HCT116 (cell line): ENCODE measurements around the gene HS6ST3. TPM values are rescaled to one million over a fixed set of nuclear protein-coding genes. Genes with fewer than 3 reads are reported as not detected.

ENCODE experiments used
- ATAC-seq: fragments of 200-7000 bp; cut with Tn5 transposase; 2 replicates; pipeline ENCODE4 v1.9.1; 2020; ENCODE audit warnings: mild to moderate bottlenecking, moderate library complexity
- BruUV-seq: library from RNA; stranded (reverse); fragments of 400-500 nt; replicated peaks from 2 replicates; lab custom pipeline; 2021; lab: Mats Ljungman, UMichigan
- CTCF ChIA-PET: fragments of 300-600 bp; sonication (Branson Sonifier 250); formaldehyde crosslinking; loops from one replicate; lab custom pipeline; 2021; ENCODE audit warnings: antibody characterized with exemption; lab: Charles Lee
- POLR2A ChIA-PET: fragments of 300-600, 350-600 bp; sonication (Branson Sonifier 250); formaldehyde crosslinking; loops from one replicate; lab custom pipeline; 2021; ENCODE audit warnings: antibody characterized with exemption; lab: Charles Lee
- RAD21 ChIA-PET, 2 experiments: fragments of 300-600 bp; sonication (Branson Sonifier 250); formaldehyde crosslinking; loops; one replicate each; lab custom pipeline; 2023; ENCODE audit warnings: low total read pairs in 2 of 2; ENCODE audit not compliant: uncharacterized antibody in 2 of 2, unreplicated experiment in 2 of 2, low non-redundant PET in 1 of 2; lab: Charles Lee
- DNase-seq: peaks from one replicate; pipeline ENCODE4 v3.0.0-alpha.2; 2010; ENCODE audit warnings: low read depth, low spot score
- H2AFZ ChIP-seq: fragments of 200-600 bp; shearing (Covaris generic), sonication (generic); 2 replicates; pipeline ENCODE4 v1.6.1; 2017; ENCODE audit warnings: low read depth, mixed run types, mixed read lengths, antibody characterized with exemption, low read length; ENCODE audit not compliant: poor library complexity, severe bottlenecking
- H3K27ac ChIP-seq: 2 replicates; pipeline ENCODE4 v1.5.1; 2012; ENCODE audit warnings: low read depth, low read length
- H3K27me3 ChIP-seq: fragments of 200-600 bp; sonication (generic); 2 replicates; pipeline ENCODE4 v1.6.1; 2016; ENCODE audit warnings: mixed run types, low read length, mixed read lengths; ENCODE audit not compliant: insufficient read depth
- H3K36me3 ChIP-seq, 2 experiments: fragments of 200-500 bp in 1 of 2; fragments of 200-600 bp in 1 of 2; sonication (Bioruptor generic) in 1 of 2; sonication (generic) in 1 of 2; 2 replicates each; pipeline versions ENCODE4 v1.5.1 to v1.6.1; 2014 to 2016; ENCODE audit warnings: low read length in 2 of 2, inconsistent platforms in 1 of 2, mixed read lengths in 1 of 2, mixed run types in 1 of 2; ENCODE audit not compliant: insufficient read depth in 2 of 2, control insufficient read depth in 1 of 2
- H3K4me1 ChIP-seq, 2 experiments: fragments of 200-600 bp in 1 of 2; sonication (generic) in 1 of 2; 2 replicates each; pipeline versions ENCODE4 v1.5.1 to v1.6.1; 2012 to 2017; ENCODE audit warnings: low read length in 2 of 2, inconsistent platforms in 1 of 2, mild to moderate bottlenecking in 1 of 2, mixed read lengths in 1 of 2, mixed run types in 1 of 2, moderate library complexity in 1 of 2; ENCODE audit not compliant: insufficient read depth in 2 of 2, control insufficient read depth in 1 of 2
- H3K4me2 ChIP-seq: fragments of 200-600 bp; sonication (generic); 2 replicates; pipeline ENCODE4 v1.6.1; 2017; ENCODE audit warnings: mixed run types, low read length, mixed read lengths
- H3K4me3 ChIP-seq, 2 experiments: fragments of 200-600 bp in 1 of 2; sonication (generic) in 1 of 2; replicated peaks in 1 of 2; 2 replicates each; pipeline ENCODE4 v1.5.1; 2011 to 2016; ENCODE audit warnings: low read length in 2 of 2, control low read depth in 1 of 2, low read depth in 1 of 2, mild to moderate bottlenecking in 1 of 2, mixed read lengths in 1 of 2, mixed run types in 1 of 2
- H3K79me2 ChIP-seq: fragments of 200-600 bp; sonication (generic); 2 replicates; pipeline ENCODE4 v1.6.1; 2017; ENCODE audit warnings: mild to moderate bottlenecking, mixed run types, low read length, moderate library complexity, mixed read lengths; ENCODE audit not compliant: insufficient read depth
- H3K9ac ChIP-seq: fragments of 200-600 bp; sonication (generic); 2 replicates; pipeline ENCODE4 v1.6.1; 2016; ENCODE audit warnings: low read length, mixed read lengths
- H3K9me2 ChIP-seq: fragments of 200-600 bp; sonication (generic), shearing (Covaris generic); 2 replicates; pipeline ENCODE4 v1.6.1; 2017; ENCODE audit warnings: mixed run types, mild to moderate bottlenecking, moderate library complexity; ENCODE audit not compliant: insufficient read depth
- H3K9me3 ChIP-seq, 2 experiments: fragments of 200-500 bp in 1 of 2; fragments of 200-600 bp in 1 of 2; sonication (Bioruptor generic) in 1 of 2; sonication (generic) in 1 of 2; 2 replicates each; pipeline ENCODE4 v1.6.1; 2014 to 2017; ENCODE audit warnings: low read length in 2 of 2, mixed read lengths in 2 of 2, inconsistent platforms in 1 of 2, low read depth in 1 of 2, mild to moderate bottlenecking in 1 of 2, mixed run types in 1 of 2, moderate library complexity in 1 of 2; ENCODE audit not compliant: control insufficient read depth in 1 of 2, insufficient read depth in 1 of 2
- H4K20me1 ChIP-seq: fragments of 200-600 bp; sonication (generic), shearing (Covaris generic); 2 replicates; pipeline ENCODE4 v1.6.1; 2017; ENCODE audit warnings: mixed run types, mild to moderate bottlenecking, moderate library complexity; ENCODE audit not compliant: insufficient read depth
- ELF1 ChIP-seq: IDR thresholded peaks from 2 replicates; pipeline ENCODE4 v1.6.1; 2012; ENCODE audit warnings: low read depth, borderline replicate concordance
- JUND ChIP-seq: IDR thresholded peaks from 2 replicates; pipeline ENCODE4 v1.6.1; 2012
- RAD21 ChIP-seq: IDR thresholded peaks from 2 replicates; pipeline ENCODE4 v1.6.1; 2012; ENCODE audit warnings: low read depth, mild to moderate bottlenecking
- ZBTB33 ChIP-seq: IDR thresholded peaks from 2 replicates; pipeline ENCODE4 v1.6.1; 2011; ENCODE audit warnings: mild to moderate bottlenecking, low read length, moderate library complexity; ENCODE audit not compliant: insufficient replicate concordance; ENCODE audit errors: extremely low read depth
- intact Hi-C: fragments of 100-400 bp; cut with micrococcal nuclease; formaldehyde crosslinking; loops from 2 replicates; pipeline ENCODE4 v1.10.0; 2022
- total RNA-seq: library from RNA; stranded (reverse); gene quantifications from one replicate; pipeline ENCODE4 v1.2.1, GENCODE V29; 2021; ENCODE audit not compliant: unreplicated experiment
- TF ChIP-seq, protein P1 (sequence below), 3 experiments: fragments of 200-600 bp in 1 of 3; sonication (generic) in 1 of 3; IDR thresholded peaks in 2 of 3; conservative IDR thresholded peaks in 1 of 3; 2 replicates each; pipeline ENCODE4 v1.5.1; 2012 to 2017; ENCODE audit warnings: low read depth in 2 of 3, low read length in 2 of 3, antibody characterized with exemption in 1 of 3, borderline replicate concordance in 1 of 3, control low read depth in 1 of 3, mild to moderate bottlenecking in 1 of 3, mixed read lengths in 1 of 3, mixed run types in 1 of 3, moderate library complexity in 1 of 3; ENCODE audit not compliant: insufficient read depth in 1 of 3

The HS6ST3 gene
- total RNA-seq, 1 experiment from 2014 or later = 0.10 TPM

GRCh38 chr13:96671073-96671472 is 581.2 kb downstream of the HS6ST3 start:
- Histone ChIP-seq H4K20me1 (no peaks in the 10 kb centered on the region), H3K36me3 (no peaks in the 10 kb centered on the region), H3K27ac (no peak overlapping the region), H3K9me2 (no peaks in the 10 kb centered on the region), H3K9ac (no peak overlapping the region), H3K79me2 (no peaks in the 10 kb centered on the region), H3K4me1 (no peaks in the 10 kb centered on the region), H2AFZ (no peak overlapping the region), H3K27me3 (no peaks in the 10 kb centered on the region), H3K4me2 (no peak overlapping the region), H3K9me3 (no peaks in the 10 kb centered on the region), H3K4me3 (no peak overlapping the region)
- ChIA-PET CTCF (no interaction called here), RAD21 (no interaction called here), POLR2A (no interaction called here)
- intact Hi-C loops = no loop called here
- no peak for DNase-seq
- ATAC-seq = no peak
- no TSS peak for BruUV-seq
- TF ChIP-seq JUND = no peak
- no peak for TF ChIP-seq ELF1
- TF ChIP-seq RAD21 = no peak

DNA sequence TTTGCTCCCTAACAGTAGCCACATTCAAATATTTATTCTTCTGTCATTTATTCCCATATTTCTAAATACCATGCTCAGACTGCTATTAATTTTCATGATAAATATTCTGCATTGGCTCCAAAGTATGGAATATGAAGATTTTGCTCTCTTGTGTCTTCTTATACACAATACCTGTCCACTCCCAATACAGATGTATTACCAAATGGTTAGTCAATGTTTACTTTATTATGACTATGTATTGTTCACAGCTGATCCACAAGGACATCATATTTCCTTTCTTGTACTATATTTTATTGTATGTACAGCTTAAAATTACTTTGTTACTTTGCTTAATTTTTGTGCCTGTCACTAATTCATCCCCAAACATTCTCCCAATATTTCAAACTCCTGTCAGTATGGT is 582.1 kb downstream of the HS6ST3 start:
- POLR2A ChIA-PET = no interaction called here

More for the DNA sequence above, 582.1 kb downstream of the HS6ST3 start:
- ATAC-seq = no peak
- H3K27me3 ChIP-seq = no peaks in the 10 kb centered on the region
- DNase-seq = no peak
- BruUV-seq = no TSS peak
- no peak overlapping the region for H2AFZ ChIP-seq
- H3K9me2 ChIP-seq = no peaks in the 10 kb centered on the region
- intact Hi-C loops = no loop called here
- ChIA-PET CTCF (no interaction called here), RAD21 (no interaction called here)
- TF ChIP-seq, protein P1, sequence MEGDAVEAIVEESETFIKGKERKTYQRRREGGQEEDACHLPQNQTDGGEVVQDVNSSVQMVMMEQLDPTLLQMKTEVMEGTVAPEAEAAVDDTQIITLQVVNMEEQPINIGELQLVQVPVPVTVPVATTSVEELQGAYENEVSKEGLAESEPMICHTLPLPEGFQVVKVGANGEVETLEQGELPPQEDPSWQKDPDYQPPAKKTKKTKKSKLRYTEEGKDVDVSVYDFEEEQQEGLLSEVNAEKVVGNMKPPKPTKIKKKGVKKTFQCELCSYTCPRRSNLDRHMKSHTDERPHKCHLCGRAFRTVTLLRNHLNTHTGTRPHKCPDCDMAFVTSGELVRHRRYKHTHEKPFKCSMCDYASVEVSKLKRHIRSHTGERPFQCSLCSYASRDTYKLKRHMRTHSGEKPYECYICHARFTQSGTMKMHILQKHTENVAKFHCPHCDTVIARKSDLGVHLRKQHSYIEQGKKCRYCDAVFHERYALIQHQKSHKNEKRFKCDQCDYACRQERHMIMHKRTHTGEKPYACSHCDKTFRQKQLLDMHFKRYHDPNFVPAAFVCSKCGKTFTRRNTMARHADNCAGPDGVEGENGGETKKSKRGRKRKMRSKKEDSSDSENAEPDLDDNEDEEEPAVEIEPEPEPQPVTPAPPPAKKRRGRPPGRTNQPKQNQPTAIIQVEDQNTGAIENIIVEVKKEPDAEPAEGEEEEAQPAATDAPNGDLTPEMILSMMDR (IDR thresholded peaks at IDR 0.05 in 2 of 3, conservative IDR thresholded peaks at IDR 0.05 in 1 of 3; ENCODE audit: borderline replicate concordance in 1 of 3, insufficient read depth in 1 of 3, low read depth in 2 of 3, low read length in 2 of 3) = no peak
- TF ChIP-seq ELF1 (no peak), ZBTB33 (no peak)
- H3K9me3 ChIP-seq = no peaks in the 10 kb centered on the region
- no peak overlapping the region for H3K4me2 ChIP-seq
- no peaks in the 10 kb centered on the region for H4K20me1 ChIP-seq
- H3K4me1 ChIP-seq = no peaks in the 10 kb centered on the region
- no peak overlapping the region for H3K4me3 ChIP-seq
- H3K79me2 ChIP-seq = no peaks in the 10 kb centered on the region
- no peak overlapping the region for H3K9ac ChIP-seq
- no peaks in the 10 kb centered on the region for H3K36me3 ChIP-seq
- no peak overlapping the region for H3K27ac ChIP-seq
